ENCODE data around the gene ZNF599. TPM values are rescaled to one million over a fixed set of nuclear protein-coding genes. Genes with fewer than 3 reads are reported as not detected.

Gene ZNF599
- polyA plus RNA-seq, 1 donor from 2014 or later, result 14.9 TPM

GRCh38 chr19:34757441-34757840 is 15.6 kb downstream of the ZNF599 start:
- Histone ChIP-seq H3K4me2 (ENCODE audit: low read length) (no peak overlapping the region), H4K20me1 (ENCODE audit: insufficient read depth) (no peaks in the 10 kb centered on the region), H3K9me2 (ENCODE audit: insufficient read depth, low read length) (no peaks in the 10 kb centered on the region), H3K9ac (ENCODE audit: low read length) (no peak overlapping the region), H3K27me3 (ENCODE audit: insufficient read depth, low read depth, low read length) (no peaks in the 10 kb centered on the region), H2AFZ (ENCODE audit: low read depth, low read length) (no peak overlapping the region), H3K79me2 (replicated peaks; ENCODE audit: insufficient read depth, low read length) (no peaks in the 10 kb centered on the region), H3K4me3 (ENCODE audit: low read length) (no peak overlapping the region), H3K27ac (ENCODE audit: low read length) (no peak overlapping the region), H3F3A (ENCODE audit: insufficient read depth, low read length, poor library complexity, severe bottlenecking) (no peaks in the 10 kb centered on the region), H3K36me3 (ENCODE audit: insufficient read depth, low read length) (peaks cover 47% of the 10 kb centered on the region), H3K9me3 (ENCODE audit: low read length) (peaks cover 42% of the 10 kb centered on the region)
- no peak for TF ChIP-seq CTCF (IDR thresholded peaks at IDR 0.05; ENCODE audit: poor library complexity, severe bottlenecking)
- TF ChIP-seq SMC3 (conservative IDR thresholded peaks at IDR 0.05; ENCODE audit: poor library complexity), result no peak
- TF ChIP-seq MXI1 (conservative IDR thresholded peaks at IDR 0.05; ENCODE audit: poor library complexity, severe bottlenecking), result no peak
- no peak for TF ChIP-seq REST (IDR thresholded peaks at IDR 0.05; ENCODE audit: borderline replicate concordance)
- TF ChIP-seq EZH2 (IDR thresholded peaks at IDR 0.05; ENCODE audit: borderline replicate concordance, insufficient read depth, low read length, poor library complexity, severe bottlenecking), result no peak
- TF ChIP-seq EP300 (conservative IDR thresholded peaks at IDR 0.05; ENCODE audit: poor library complexity, severe bottlenecking), result no peak

- TF ChIP-seq SMC3 (conservative IDR thresholded peaks at IDR 0.05; ENCODE audit: poor library complexity) (no peak), EZH2 (IDR thresholded peaks at IDR 0.05; ENCODE audit: borderline replicate concordance, insufficient read depth, low read length, poor library complexity, severe bottlenecking) (no peak), REST (IDR thresholded peaks at IDR 0.05; ENCODE audit: borderline replicate concordance) (no peak), RAD21 (conservative IDR thresholded peaks at IDR 0.05) (no peak), CTCF (IDR thresholded peaks at IDR 0.05; ENCODE audit: poor library complexity, severe bottlenecking) (no peak), EP300 (conservative IDR thresholded peaks at IDR 0.05; ENCODE audit: poor library complexity, severe bottlenecking) (no peak), TAF1 (IDR thresholded peaks at IDR 0.05; ENCODE audit: low read depth) (no peak)
- H3K9me2 ChIP-seq (ENCODE audit: insufficient read depth, low read length), result no peaks in the 10 kb centered on the region
- H4K20me1 ChIP-seq (ENCODE audit: insufficient read depth), result no peaks in the 10 kb centered on the region
- no peak overlapping the region for H3K4me2 ChIP-seq (ENCODE audit: low read length)
- H2AFZ ChIP-seq (ENCODE audit: low read depth, low read length), result no peak overlapping the region
- no peaks in the 10 kb centered on the region for H3F3A ChIP-seq (ENCODE audit: insufficient read depth, low read length, poor library complexity, severe bottlenecking)
- no peak overlapping the region for H3K4me3 ChIP-seq (ENCODE audit: low read length)
- no peak overlapping the region for H3K27ac ChIP-seq (ENCODE audit: low read length)
- H3K9me3 ChIP-seq (ENCODE audit: low read length), result peaks cover 11% of the 10 kb centered on the region
- no peaks in the 10 kb centered on the region for H3K79me2 ChIP-seq (replicated peaks; ENCODE audit: insufficient read depth, low read length)
- H3K9ac ChIP-seq (ENCODE audit: low read length), result no peak overlapping the region
- H3K36me3 ChIP-seq (ENCODE audit: insufficient read depth, low read length), result no peaks in the 10 kb centered on the region
- H3K27me3 ChIP-seq (ENCODE audit: insufficient read depth, low read depth, low read length), result no peaks in the 10 kb centered on the region
Observed at GRCh38 chr19:34744896-34745690, 27.9 kb downstream of the ZNF599 start.
